Activated B cell treated with CpG ODN at 0.5 μM for 24 hours (primary cell): Measurements from ENCODE around the gene TAF4. TPM values are rescaled to one million over a fixed set of nuclear protein-coding genes. Genes with fewer than 3 reads are reported as not detected.
"Not testable (repeated sequence)": the region's sequence is repeated elsewhere in the genome, so short reads cannot be mapped to it uniquely, and the experiment has no call there.

Experiments used
- ATAC-seq: fragments of 200-7000 bp; cut with Tn5 transposase; one replicate; pipeline ENCODE4 v1.10.0; 2021; ENCODE audit warnings: low read depth, mild to moderate bottlenecking, moderate library complexity
- CTCF ChIA-PET: fragments of 350-600 bp; sonication (Branson Sonifier 250); formaldehyde crosslinking; loops from one replicate; lab custom pipeline; 2021; ENCODE audit warnings: antibody characterized with exemption; lab: Charles Lee
- POLR2A ChIA-PET: fragments of 350-600 bp; sonication (Branson Sonifier 250); formaldehyde crosslinking; loops from one replicate; lab custom pipeline; 2021; ENCODE audit warnings: antibody characterized with exemption; lab: Charles Lee
- DNase-seq: peaks from one replicate; pipeline ENCODE4 v3.0.0; 2022
- H3K27ac Mint-ChIP-seq: one replicate; pipeline ENCODE4 v1.8.0; 2020; ENCODE audit warnings: mixed read lengths
- H3K27me3 Mint-ChIP-seq: one replicate; pipeline ENCODE4 v1.8.0; 2021; ENCODE audit warnings: mixed read lengths
- H3K36me3 Mint-ChIP-seq: one replicate; pipeline ENCODE4 v1.8.0; 2021; ENCODE audit warnings: low read depth, mixed read lengths
- H3K4me1 Mint-ChIP-seq: one replicate; pipeline ENCODE4 v1.8.0; 2021; ENCODE audit warnings: mixed read lengths
- H3K4me3 Mint-ChIP-seq: one replicate; pipeline ENCODE4 v1.8.0; 2020; ENCODE audit warnings: mild to moderate bottlenecking, mixed read lengths
- H3K9me3 Mint-ChIP-seq: one replicate; pipeline ENCODE4 v1.8.0; 2020; ENCODE audit warnings: mixed read lengths
- intact Hi-C: fragments of 100-400 bp; cut with micrococcal nuclease; formaldehyde crosslinking; loops from one replicate; pipeline ENCODE4 v1.15.1; 2024
- total RNA-seq: library from RNA; stranded (reverse); gene quantifications from 2 replicates; pipeline ENCODE4 v1.2.3, GENCODE V29; 2022
- TF ChIP-seq, protein P1 (sequence below): fragments of 200-600 bp; IDR thresholded peaks from one replicate; pipeline ENCODE4 v1.8.0; 2022; ENCODE audit warnings: antibody characterized with exemption, mild to moderate bottlenecking

Gene TAF4
- total RNA-seq, 1 donor from 2014 or later, result 26.9 TPM

DNA sequence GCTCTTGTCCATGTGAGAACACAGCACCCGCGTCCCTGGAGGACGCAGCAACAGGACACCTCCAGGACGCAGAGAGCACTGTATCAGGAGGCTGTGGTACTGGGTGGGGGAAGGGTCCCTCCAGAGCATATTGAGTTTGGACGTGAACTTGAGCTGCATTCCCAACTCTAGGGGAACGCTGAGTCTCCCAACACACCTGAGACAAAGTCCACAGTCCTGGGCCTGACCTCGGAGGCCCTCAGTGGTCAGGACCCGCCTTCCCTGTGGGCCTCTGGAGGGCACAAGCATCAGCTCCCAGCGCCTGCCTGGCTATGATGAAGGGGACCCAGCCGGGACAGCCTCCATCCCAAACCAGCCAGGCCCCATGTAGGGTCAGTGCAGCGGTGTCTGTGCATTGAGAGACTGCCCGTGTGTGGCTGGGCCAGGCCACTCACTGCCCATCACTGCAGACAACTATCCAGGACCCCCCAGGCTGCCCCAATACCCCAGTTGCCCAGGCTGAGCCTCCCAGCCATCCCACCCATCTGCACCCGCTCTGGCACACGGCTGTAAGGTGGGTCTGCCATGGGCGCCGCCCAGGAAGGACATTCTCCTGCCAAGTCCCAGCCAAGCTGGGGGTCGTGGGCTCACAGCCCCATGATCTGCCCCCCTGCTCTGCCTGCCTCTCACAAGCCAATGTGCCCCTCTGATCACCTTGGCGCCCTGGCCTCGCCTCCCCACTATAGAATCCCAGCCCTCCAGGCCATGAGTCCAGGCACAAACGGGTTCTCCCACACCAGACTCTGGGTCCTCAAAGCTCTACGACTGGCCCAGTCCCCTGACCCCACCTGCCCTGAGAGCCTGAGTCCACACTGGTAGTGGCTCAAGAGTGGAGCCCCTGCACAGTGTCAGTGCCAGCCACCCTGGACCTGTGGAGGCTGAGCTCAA, 115.7 kb downstream of the TAF4 start:
- no peak overlapping the region for H3K4me3 Mint-ChIP-seq
- intact Hi-C loops, result no loop called here
- ChIA-PET POLR2A (no interaction called here), CTCF (no interaction called here)
- no peaks in the 10 kb centered on the region for H3K9me3 Mint-ChIP-seq
- ATAC-seq (no peak), DNase-seq (no peak)
- H3K4me1 Mint-ChIP-seq, result no peaks in the 10 kb centered on the region
- TF ChIP-seq, protein P1, sequence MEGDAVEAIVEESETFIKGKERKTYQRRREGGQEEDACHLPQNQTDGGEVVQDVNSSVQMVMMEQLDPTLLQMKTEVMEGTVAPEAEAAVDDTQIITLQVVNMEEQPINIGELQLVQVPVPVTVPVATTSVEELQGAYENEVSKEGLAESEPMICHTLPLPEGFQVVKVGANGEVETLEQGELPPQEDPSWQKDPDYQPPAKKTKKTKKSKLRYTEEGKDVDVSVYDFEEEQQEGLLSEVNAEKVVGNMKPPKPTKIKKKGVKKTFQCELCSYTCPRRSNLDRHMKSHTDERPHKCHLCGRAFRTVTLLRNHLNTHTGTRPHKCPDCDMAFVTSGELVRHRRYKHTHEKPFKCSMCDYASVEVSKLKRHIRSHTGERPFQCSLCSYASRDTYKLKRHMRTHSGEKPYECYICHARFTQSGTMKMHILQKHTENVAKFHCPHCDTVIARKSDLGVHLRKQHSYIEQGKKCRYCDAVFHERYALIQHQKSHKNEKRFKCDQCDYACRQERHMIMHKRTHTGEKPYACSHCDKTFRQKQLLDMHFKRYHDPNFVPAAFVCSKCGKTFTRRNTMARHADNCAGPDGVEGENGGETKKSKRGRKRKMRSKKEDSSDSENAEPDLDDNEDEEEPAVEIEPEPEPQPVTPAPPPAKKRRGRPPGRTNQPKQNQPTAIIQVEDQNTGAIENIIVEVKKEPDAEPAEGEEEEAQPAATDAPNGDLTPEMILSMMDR, result no peak
- H3K36me3 Mint-ChIP-seq, result no peaks in the 10 kb centered on the region
- no peak overlapping the region for H3K27ac Mint-ChIP-seq
- H3K27me3 Mint-ChIP-seq, result peaks cover 7% of the 10 kb centered on the region

- no peak overlapping the region for H3K4me3 Mint-ChIP-seq
- peaks cover 3% of the 10 kb centered on the region for H3K27me3 Mint-ChIP-seq
- H3K4me1 Mint-ChIP-seq, result no peaks in the 10 kb centered on the region
- DNase-seq (no peak), ATAC-seq (no peak)
- ChIA-PET CTCF (no interaction called here), POLR2A (no interaction called here)
- H3K36me3 Mint-ChIP-seq, result no peaks in the 10 kb centered on the region
- no peaks in the 10 kb centered on the region for H3K9me3 Mint-ChIP-seq
- intact Hi-C loops, result no loop called here
- H3K27ac Mint-ChIP-seq, result no peak overlapping the region
- TF ChIP-seq, protein P1, result no peak
Observed at GRCh38 chr20:61949363-61949713, 116.3 kb downstream of the TAF4 start.

GRCh38 chr20:61948586-61949362, 116.9 kb downstream of the TAF4 start:
- H3K27me3 Mint-ChIP-seq, result peaks cover 3% of the 10 kb centered on the region
- POLR2A ChIA-PET, result no interaction called here
- H3K9me3 Mint-ChIP-seq, result no peaks in the 10 kb centered on the region
- no peaks in the 10 kb centered on the region for H3K36me3 Mint-ChIP-seq
- TF ChIP-seq, protein P1, result no peak
- no peak for DNase-seq
- CTCF ChIA-PET, result no interaction called here
- intact Hi-C loops, result no loop called here
- H3K27ac Mint-ChIP-seq, result no peak overlapping the region
- no peaks in the 10 kb centered on the region for H3K4me1 Mint-ChIP-seq
- H3K4me3 Mint-ChIP-seq, result no peak overlapping the region
- no peak for ATAC-seq

GRCh38 chr20:61948056-61948455, 117.6 kb downstream of the TAF4 start:
- H3K9me3 Mint-ChIP-seq, DNase-seq, POLR2A ChIA-PET, intact Hi-C loops, H3K36me3 Mint-ChIP-seq, CTCF ChIA-PET, H3K27me3 Mint-ChIP-seq, H3K4me3 Mint-ChIP-seq, H3K4me1 Mint-ChIP-seq, H3K27ac Mint-ChIP-seq, ATAC-seq: not testable (repeated sequence)

DNA sequence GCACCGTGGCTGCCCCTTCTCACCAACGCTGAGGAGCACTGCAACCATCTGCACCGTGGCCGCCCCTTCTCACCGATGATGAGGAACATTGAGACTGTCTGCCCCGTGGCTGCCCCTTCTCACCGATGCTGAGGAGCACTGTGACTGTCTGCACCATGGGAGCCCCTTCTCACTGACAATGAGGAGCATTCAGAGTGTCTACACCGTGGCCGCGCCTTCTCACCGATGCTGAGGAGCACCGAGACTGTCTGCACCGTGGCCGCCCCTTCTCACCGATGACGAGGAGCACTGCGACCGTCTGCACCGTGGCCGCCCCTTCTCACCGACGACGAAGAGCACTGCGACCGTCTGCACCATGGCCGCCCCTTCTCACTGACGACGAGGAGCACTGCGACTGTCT, 120.2 kb downstream of the TAF4 start:
- H3K4me1 Mint-ChIP-seq, DNase-seq, H3K4me3 Mint-ChIP-seq, POLR2A ChIA-PET, CTCF ChIA-PET, H3K27ac Mint-ChIP-seq, H3K9me3 Mint-ChIP-seq, intact Hi-C loops, ATAC-seq, H3K27me3 Mint-ChIP-seq, H3K36me3 Mint-ChIP-seq: not testable (repeated sequence)

DNA sequence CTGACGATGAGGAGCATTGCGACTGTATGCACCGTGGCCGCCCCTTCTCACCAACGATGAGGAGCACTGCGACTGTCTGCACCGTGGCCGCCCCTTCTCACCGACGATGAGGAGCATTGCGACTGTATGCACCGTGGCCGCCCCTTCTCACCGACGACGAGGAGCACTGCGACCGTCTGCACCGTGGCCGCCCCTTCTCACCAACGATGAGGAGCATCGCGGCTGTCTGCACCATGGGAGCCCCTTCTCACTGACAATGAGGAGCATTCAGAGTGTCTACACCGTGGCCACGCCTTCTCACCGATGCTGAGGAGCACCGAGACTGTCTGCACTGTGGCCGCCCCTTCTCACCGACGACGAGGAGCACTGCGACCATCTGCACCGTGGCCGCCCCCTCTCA, 120.7 kb downstream of the TAF4 start:
- H3K27ac Mint-ChIP-seq, H3K9me3 Mint-ChIP-seq, intact Hi-C loops, ATAC-seq, H3K27me3 Mint-ChIP-seq, H3K36me3 Mint-ChIP-seq, H3K4me1 Mint-ChIP-seq, DNase-seq, CTCF ChIA-PET, POLR2A ChIA-PET, H3K4me3 Mint-ChIP-seq: not testable (repeated sequence)
